OCI-LY1 (cell line): ENCODE data around the gene AGBL1.

Source experiments
- CTCF ChIP-seq: fragments of 200-600 bp; sonication (generic), shearing (Covaris generic); IDR thresholded peaks from 2 replicates; pipeline ENCODE4 v1.5.1; 2017; ENCODE audit warnings: mild to moderate bottlenecking, antibody characterized with exemption, low read length, moderate library complexity, mixed read lengths
- EZH2 ChIP-seq: fragments of 200-600 bp; sonication (generic), shearing (Covaris generic); IDR thresholded peaks from 2 replicates; pipeline ENCODE4 v1.8.0; 2017; ENCODE audit warnings: borderline replicate concordance, mixed run types, mild to moderate bottlenecking, antibody characterized with exemption, low read length, moderate library complexity, mixed read lengths

- no peak for TF ChIP-seq CTCF
- no peak for TF ChIP-seq EZH2
These were observed 411.4 kb downstream of the AGBL1 start for GRCh38 chr15:86491118-86491517.
